Measurements from ENCODE around the gene DHX40. TPM values are rescaled to one million over a fixed set of nuclear protein-coding genes. Genes with fewer than 3 reads are reported as not detected.

Gene DHX40
- total and polyA plus RNA-seq, 2 of the 13 experiments (the other 11 are each of a cell fraction or from before 2014, with no cell fraction given) = 22.2 to 37.0 TPM

DNA sequence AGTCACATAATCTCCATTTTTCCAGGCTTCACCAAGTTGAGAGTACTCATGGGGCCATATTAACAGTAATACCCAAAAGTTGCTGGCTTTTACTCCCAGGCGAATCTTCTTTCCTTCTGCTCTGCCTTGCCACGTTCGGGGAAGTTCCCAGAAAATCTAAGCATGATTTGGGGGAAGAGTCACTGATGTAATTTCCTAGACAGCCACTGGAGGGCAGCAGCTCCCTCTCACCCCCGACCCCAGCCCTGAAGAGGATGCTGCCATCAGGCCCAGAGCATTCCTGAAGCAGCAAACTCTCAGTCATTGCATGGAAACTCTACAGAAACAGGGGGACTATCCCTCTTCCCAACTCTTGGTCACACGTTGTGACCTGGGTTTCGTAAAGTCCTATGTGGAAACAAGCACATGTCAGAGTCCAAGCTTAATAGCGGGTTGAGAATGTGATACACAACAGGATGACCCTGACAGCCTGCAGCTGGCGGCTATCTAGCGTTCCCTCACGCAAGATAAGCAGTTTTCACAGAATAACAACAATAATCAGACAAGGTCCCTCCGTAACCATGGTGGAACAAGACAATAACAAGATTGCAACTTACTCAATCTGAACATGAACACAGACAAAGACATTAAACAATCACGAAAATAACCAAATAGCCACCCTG is 43.8 kb upstream of the DHX40 start (continued):
- TF ChIP-seq JARID2 (CRISPR knock-in tag; IDR thresholded peaks at IDR 0.05; ENCODE audit: insufficient replicate concordance) (no peak), ZNF501 (CRISPR knock-in tag; IDR thresholded peaks at IDR 0.05) (peak; percentile 89), MBD4 (IDR thresholded peaks at IDR 0.05; ENCODE audit: borderline replicate concordance, low read length) (no peak), HNRNPUL1 (IDR thresholded peaks at IDR 0.05; ENCODE audit: low read depth, low read length) (no peak), DNMT3B (CRISPR knock-in tag; conservative IDR thresholded peaks at IDR 0.05) (no peak), ZNF44 (CRISPR knock-in tag; IDR thresholded peaks at IDR 0.05) (no peak), NFIC (IDR thresholded peaks at IDR 0.05; ENCODE audit: low read length) (no peak), MLLT10 (CRISPR knock-in tag; IDR thresholded peaks at IDR 0.05) (no peak), PAX8 (CRISPR knock-in tag; IDR thresholded peaks at IDR 0.05; ENCODE audit: borderline replicate concordance) (no peak), GABPB1 (CRISPR knock-in tag; IDR thresholded peaks at IDR 0.05) (no peak; the same call in 1 of the 2 replicates), ADNP (CRISPR knock-in tag; IDR thresholded peaks at IDR 0.05) (no peak), SIN3B (IDR thresholded peaks at IDR 0.05; ENCODE audit: low read length) (no peak; the same call in 1 of the 2 replicates), NR1H2 (CRISPR knock-in tag; IDR thresholded peaks at IDR 0.05; ENCODE audit: borderline replicate concordance, low read depth) (no peak), ZBTB8A (CRISPR knock-in tag; IDR thresholded peaks at IDR 0.05; ENCODE audit: borderline replicate concordance, low read depth) (no peak), ARID5B (CRISPR knock-in tag; IDR thresholded peaks at IDR 0.05) (peak; percentile 75), ZNF331 (CRISPR knock-in tag; IDR thresholded peaks at IDR 0.05) (peak; percentile 74), ZNF891 (CRISPR knock-in tag; IDR thresholded peaks at IDR 0.05) (no peak), ZFP36 (IDR thresholded peaks at IDR 0.05; ENCODE audit: borderline replicate concordance, low read depth, low read length, partially characterized antibody) (no peak), RBM22 (optimal IDR thresholded peaks at IDR 0.05; ENCODE audit: low read length) (no peak)
- TF ChIP-seq, protein P1, sequence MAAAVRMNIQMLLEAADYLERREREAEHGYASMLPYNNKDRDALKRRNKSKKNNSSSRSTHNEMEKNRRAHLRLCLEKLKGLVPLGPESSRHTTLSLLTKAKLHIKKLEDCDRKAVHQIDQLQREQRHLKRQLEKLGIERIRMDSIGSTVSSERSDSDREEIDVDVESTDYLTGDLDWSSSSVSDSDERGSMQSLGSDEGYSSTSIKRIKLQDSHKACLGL (CRISPR knock-in tag; IDR thresholded peaks at IDR 0.05) = no peak
- TF ChIP-seq, protein P2, sequence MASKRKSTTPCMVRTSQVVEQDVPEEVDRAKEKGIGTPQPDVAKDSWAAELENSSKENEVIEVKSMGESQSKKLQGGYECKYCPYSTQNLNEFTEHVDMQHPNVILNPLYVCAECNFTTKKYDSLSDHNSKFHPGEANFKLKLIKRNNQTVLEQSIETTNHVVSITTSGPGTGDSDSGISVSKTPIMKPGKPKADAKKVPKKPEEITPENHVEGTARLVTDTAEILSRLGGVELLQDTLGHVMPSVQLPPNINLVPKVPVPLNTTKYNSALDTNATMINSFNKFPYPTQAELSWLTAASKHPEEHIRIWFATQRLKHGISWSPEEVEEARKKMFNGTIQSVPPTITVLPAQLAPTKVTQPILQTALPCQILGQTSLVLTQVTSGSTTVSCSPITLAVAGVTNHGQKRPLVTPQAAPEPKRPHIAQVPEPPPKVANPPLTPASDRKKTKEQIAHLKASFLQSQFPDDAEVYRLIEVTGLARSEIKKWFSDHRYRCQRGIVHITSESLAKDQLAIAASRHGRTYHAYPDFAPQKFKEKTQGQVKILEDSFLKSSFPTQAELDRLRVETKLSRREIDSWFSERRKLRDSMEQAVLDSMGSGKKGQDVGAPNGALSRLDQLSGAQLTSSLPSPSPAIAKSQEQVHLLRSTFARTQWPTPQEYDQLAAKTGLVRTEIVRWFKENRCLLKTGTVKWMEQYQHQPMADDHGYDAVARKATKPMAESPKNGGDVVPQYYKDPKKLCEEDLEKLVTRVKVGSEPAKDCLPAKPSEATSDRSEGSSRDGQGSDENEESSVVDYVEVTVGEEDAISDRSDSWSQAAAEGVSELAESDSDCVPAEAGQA (IDR thresholded peaks at IDR 0.05; ENCODE audit: low read depth) = no peak
- TF ChIP-seq, protein P2 (CRISPR knock-in tag; IDR thresholded peaks at IDR 0.05; ENCODE audit: borderline replicate concordance) = no peak

All from HepG2 (cell line).